GM20000 (cell line): Measurements from ENCODE around the gene ANO10.
"Not testable (repeated sequence)": the region's sequence is repeated elsewhere in the genome, so short reads cannot be mapped to it uniquely, and the experiment has no call there.

Experiments used
- DNase-seq: peaks from one replicate; pipeline ENCODE4 v3.0.0; 2012; ENCODE audit warnings: low spot score
- CTCF ChIP-seq: IDR thresholded peaks from 2 replicates; pipeline ENCODE4 v1.5.1; 2012; ENCODE audit warnings: mild to moderate bottlenecking, control low read depth; ENCODE audit errors: extremely low read depth, missing control alignments

The ANO10 gene

GRCh38 chr3:43621656-43622432 lies at the start of gene ANO10:
Gene ANO10, minus strand, starts transcription at chr3:43622011. Its CDS starts 16,159 bp downstream, at chr3:43605852.
- DNase-seq: peak; percentile 96
- no peak for TF ChIP-seq CTCF

- TF ChIP-seq CTCF: no peak
- no peak for DNase-seq
These were observed 49.1 kb upstream of the ANO10 start for GRCh38 chr3:43670635-43671522.

GRCh38 chr3:43665011-43665410 lies 43.2 kb upstream of the ANO10 start:
- DNase-seq: not testable (repeated sequence)

- not testable (repeated sequence) for DNase-seq
These were observed 39.6 kb upstream of the ANO10 start for GRCh38 chr3:43661376-43661775.

- DNase-seq: no peak
- TF ChIP-seq CTCF: no peak
These were observed 37.6 kb upstream of the ANO10 start for GRCh38 chr3:43659250-43659880.

- not testable (repeated sequence) for DNase-seq
These were observed 34.6 kb upstream of the ANO10 start for GRCh38 chr3:43656390-43656789.

GRCh38 chr3:43650345-43650744 lies 28.5 kb upstream of the ANO10 start:
- TF ChIP-seq CTCF: no peak
- no peak for DNase-seq

GRCh38 chr3:43649365-43649968 lies 27.7 kb upstream of the ANO10 start:
- TF ChIP-seq CTCF: no peak
- DNase-seq: no peak
